Measurements from ENCODE around the gene DPH6. TPM values are rescaled to one million over a fixed set of nuclear protein-coding genes. Genes with fewer than 3 reads are reported as not detected.

Gene DPH6
- total and polyA plus RNA-seq, 4 experiments from 2014 or later: 11.5 to 28.3 (median 18.5) TPM

GRCh38 chr15:35540885-35541284 is 5.1 kb downstream of the DPH6 start:
- intact Hi-C loops (cut with micrococcal nuclease): no loop called here
- POLR2A ChIA-PET (ENCODE audit: partially characterized antibody): no interaction called here

GRCh38 chr15:35540021-35540420 is 5.9 kb downstream of the DPH6 start:
- Histone ChIP-seq H3K9me3 (ENCODE audit: control insufficient read depth in 1 of 2, low read length in 2 of 2) (no peaks in the 10 kb centered on the region), H3K4me1 (ENCODE audit: insufficient read depth, low read length) (peaks cover 6% of the 10 kb centered on the region), H3K27ac (ENCODE audit: low read depth, low read length) (no peak overlapping the region), H3K27me3 (ENCODE audit: insufficient read depth, low read length) (no peaks in the 10 kb centered on the region), H3K36me3 (ENCODE audit: insufficient read depth, low read length) (no peaks in the 10 kb centered on the region), H3K4me3 (ENCODE audit: low read length in 2 of 2) (no peak overlapping the region)
- H3K9me3 Mint-ChIP-seq: peaks cover 0 to 1% (median 0%) of the 10 kb centered on the region in 8 donors
- ChIA-PET CTCF (ENCODE audit: partially characterized antibody) (no interaction called here), POLR2A (ENCODE audit: partially characterized antibody) (no interaction called here)
- no peak overlapping the region for H3K4me3 Mint-ChIP-seq
- H3K27me3 Mint-ChIP-seq: no peaks in the 10 kb centered on the region
- H3K4me1 Mint-ChIP-seq: peaks cover 5 to 16% (median 7%) of the 10 kb centered on the region in 4 donors
- H3K27ac Mint-ChIP-seq: no peak overlapping the region
- DNase-seq: no peak
- intact Hi-C loops (cut with micrococcal nuclease): no loop called here
- H3K36me3 Mint-ChIP-seq: peaks cover 7 to 8% of the 10 kb centered on the region in 2 donors

More at GRCh38 chr15:35540885-35541284, 5.1 kb downstream of the DPH6 start:
- H3K4me1 Mint-ChIP-seq: peaks cover 10 to 20% (median 10%) of the 10 kb centered on the region in 4 donors
- CTCF ChIA-PET (ENCODE audit: partially characterized antibody): no interaction called here
- H3K36me3 Mint-ChIP-seq: peaks cover 8 to 11% of the 10 kb centered on the region in 2 donors
- no peaks in the 10 kb centered on the region for H3K36me3 ChIP-seq (ENCODE audit: insufficient read depth, low read length)
- H3K27ac Mint-ChIP-seq: no peak overlapping the region
- no peaks in the 10 kb centered on the region for H3K9me3 ChIP-seq (ENCODE audit: control insufficient read depth in 1 of 2, low read length in 2 of 2)
- no peaks in the 10 kb centered on the region for H3K27me3 Mint-ChIP-seq
- DNase-seq: no peak
- no peak overlapping the region for H3K4me3 Mint-ChIP-seq
- peaks cover 11% of the 10 kb centered on the region for H3K4me1 ChIP-seq (ENCODE audit: insufficient read depth, low read length)
- no peak overlapping the region for H3K27ac ChIP-seq (ENCODE audit: low read depth, low read length)
- H3K27me3 ChIP-seq (ENCODE audit: insufficient read depth, low read length): no peaks in the 10 kb centered on the region
- H3K4me3 ChIP-seq (ENCODE audit: low read length in 2 of 2): no peak overlapping the region
- peaks cover 0 to 1% (median 0%) of the 10 kb centered on the region in 8 donors for H3K9me3 Mint-ChIP-seq

GRCh38 chr15:35535365-35535916 is 10.5 kb downstream of the DPH6 start:
- Histone ChIP-seq H3K36me3 (ENCODE audit: insufficient read depth, low read length) (no peaks in the 10 kb centered on the region), H3K27me3 (ENCODE audit: insufficient read depth, low read length) (no peaks in the 10 kb centered on the region), H3K4me3 (ENCODE audit: low read length in 2 of 2) (no peak overlapping the region), H3K27ac (ENCODE audit: low read depth, low read length) (no peak overlapping the region), H3K9me3 (ENCODE audit: control insufficient read depth in 1 of 2, low read length in 2 of 2) (no peaks in the 10 kb centered on the region), H3K4me1 (ENCODE audit: insufficient read depth, low read length) (no peaks in the 10 kb centered on the region)
- peaks cover 0 to 1% (median 0%) of the 10 kb centered on the region in 8 donors for H3K9me3 Mint-ChIP-seq
- CTCF ChIA-PET (ENCODE audit: partially characterized antibody): no interaction called here
- DNase-seq: no peak
- no peak overlapping the region for H3K27ac Mint-ChIP-seq
- no peaks in the 10 kb centered on the region for H3K27me3 Mint-ChIP-seq
- POLR2A ChIA-PET (ENCODE audit: partially characterized antibody): no interaction called here
- peaks cover 0 to 8% (median 6%) of the 10 kb centered on the region in 4 donors for H3K4me1 Mint-ChIP-seq
- intact Hi-C loops (cut with micrococcal nuclease): no loop called here
- H3K36me3 Mint-ChIP-seq: peaks cover 30 to 32% of the 10 kb centered on the region in 2 donors
- H3K4me3 Mint-ChIP-seq: no peak overlapping the region

- Mint-ChIP-seq H3K27ac (no peak overlapping the region), H3K27me3 (no peaks in the 10 kb centered on the region), H3K9me3 (peaks cover 0 to 10% (median 8%) of the 10 kb centered on the region in 8 donors), H3K36me3 (peaks cover 47 to 51% of the 10 kb centered on the region in 2 donors), H3K4me1 (peaks cover 0 to 8% (median 6%) of the 10 kb centered on the region in 4 donors), H3K4me3 (no peak overlapping the region)
- CTCF ChIA-PET (ENCODE audit: partially characterized antibody): no interaction called here
- H3K36me3 ChIP-seq (ENCODE audit: insufficient read depth, low read length): no peaks in the 10 kb centered on the region
- POLR2A ChIA-PET (ENCODE audit: partially characterized antibody): no interaction called here
- intact Hi-C loops (cut with micrococcal nuclease): no loop called here
- no peak overlapping the region for H3K4me3 ChIP-seq (ENCODE audit: low read length in 2 of 2)
- no peak for DNase-seq
- no peak overlapping the region for H3K27ac ChIP-seq (ENCODE audit: low read depth, low read length)
- no peaks in the 10 kb centered on the region for H3K4me1 ChIP-seq (ENCODE audit: insufficient read depth, low read length)
- no peaks in the 10 kb centered on the region for H3K27me3 ChIP-seq (ENCODE audit: insufficient read depth, low read length)
- no peaks in the 10 kb centered on the region for H3K9me3 ChIP-seq (ENCODE audit: control insufficient read depth in 1 of 2, low read length in 2 of 2)
Observed at GRCh38 chr15:35533130-35534110, 12.5 kb downstream of the DPH6 start.

- Histone ChIP-seq H3K4me1 (ENCODE audit: insufficient read depth, low read length) (no peaks in the 10 kb centered on the region), H3K36me3 (ENCODE audit: insufficient read depth, low read length) (no peaks in the 10 kb centered on the region), H3K27ac (ENCODE audit: low read depth, low read length) (no peak overlapping the region), H3K27me3 (ENCODE audit: insufficient read depth, low read length) (no peaks in the 10 kb centered on the region), H3K9me3 (ENCODE audit: control insufficient read depth in 1 of 2, low read length in 2 of 2) (no peaks in the 10 kb centered on the region), H3K4me3 (ENCODE audit: low read length in 2 of 2) (no peak overlapping the region)
- DNase-seq: no peak
- no peaks in the 10 kb centered on the region for H3K27me3 Mint-ChIP-seq
- no peak overlapping the region for H3K27ac Mint-ChIP-seq
- ChIA-PET POLR2A (ENCODE audit: partially characterized antibody) (no interaction called here), CTCF (ENCODE audit: partially characterized antibody) (interaction anchor here (1.0 kb wide), 1 partner anchor 11 kb away, joined by 3 read pairs; no protein-coding TSS in a partner anchor)
- peaks cover 0 to 10% (median 6%) of the 10 kb centered on the region in 4 donors for H3K4me1 Mint-ChIP-seq
- H3K36me3 Mint-ChIP-seq: peaks cover 47 to 60% of the 10 kb centered on the region in 2 donors
- peaks cover 0 to 10% (median 8%) of the 10 kb centered on the region in 8 donors for H3K9me3 Mint-ChIP-seq
- intact Hi-C loops (cut with micrococcal nuclease): no loop called here
- no peak overlapping the region for H3K4me3 Mint-ChIP-seq
Observed at GRCh38 chr15:35530698-35531097, 15.3 kb downstream of the DPH6 start.

GRCh38 chr15:35529784-35530183 is 16.2 kb downstream of the DPH6 start:
- H3K27me3 ChIP-seq (ENCODE audit: insufficient read depth, low read length): no peaks in the 10 kb centered on the region
- no peak overlapping the region for H3K27ac Mint-ChIP-seq
- H3K36me3 Mint-ChIP-seq: peaks cover 48 to 64% of the 10 kb centered on the region in 2 donors
- CTCF ChIA-PET (ENCODE audit: partially characterized antibody): no interaction called here
- no peaks in the 10 kb centered on the region for H3K9me3 ChIP-seq (ENCODE audit: control insufficient read depth in 1 of 2, low read length in 2 of 2)
- no peak for DNase-seq
- H3K4me3 ChIP-seq (ENCODE audit: low read length in 2 of 2): no peak overlapping the region
- no peaks in the 10 kb centered on the region for H3K36me3 ChIP-seq (ENCODE audit: insufficient read depth, low read length)
- no peak overlapping the region for H3K4me3 Mint-ChIP-seq
- H3K9me3 Mint-ChIP-seq: peaks cover 0 to 10% (median 8%) of the 10 kb centered on the region in 8 donors
- POLR2A ChIA-PET (ENCODE audit: partially characterized antibody): no interaction called here
- peaks cover 0 to 6% (median 4%) of the 10 kb centered on the region in 4 donors for H3K4me1 Mint-ChIP-seq
- H3K4me1 ChIP-seq (ENCODE audit: insufficient read depth, low read length): no peaks in the 10 kb centered on the region
- no peaks in the 10 kb centered on the region for H3K27me3 Mint-ChIP-seq
- intact Hi-C loops (cut with micrococcal nuclease): no loop called here
- H3K27ac ChIP-seq (ENCODE audit: low read depth, low read length): no peak overlapping the region

- Mint-ChIP-seq H3K9me3 (no peaks in the 10 kb centered on the region), H3K4me3 (no peak overlapping the region), H3K4me1 (peaks cover 3 to 8% (median 5%) of the 10 kb centered on the region in 4 donors), H3K36me3 (peaks cover 6 to 13% of the 10 kb centered on the region in 2 donors), H3K27ac (peak overlapping the region in 1 of 7 donors; percentile 10), H3K27me3 (no peaks in the 10 kb centered on the region)
- no peak overlapping the region for H3K4me3 ChIP-seq (ENCODE audit: low read length in 2 of 2)
- ChIA-PET CTCF (ENCODE audit: partially characterized antibody) (no interaction called here), POLR2A (ENCODE audit: partially characterized antibody) (no interaction called here)
- intact Hi-C loops (cut with micrococcal nuclease): no loop called here
- no peaks in the 10 kb centered on the region for H3K4me1 ChIP-seq (ENCODE audit: insufficient read depth, low read length)
- DNase-seq: no peak
- H3K36me3 ChIP-seq (ENCODE audit: insufficient read depth, low read length): no peaks in the 10 kb centered on the region
- no peaks in the 10 kb centered on the region for H3K27me3 ChIP-seq (ENCODE audit: insufficient read depth, low read length)
- H3K27ac ChIP-seq (ENCODE audit: low read depth, low read length): no peak overlapping the region
- no peaks in the 10 kb centered on the region for H3K9me3 ChIP-seq (ENCODE audit: control insufficient read depth in 1 of 2, low read length in 2 of 2)
Observed at GRCh38 chr15:35522061-35522460, 23.9 kb downstream of the DPH6 start.
